SK-N-SH (cell line): ENCODE measurements around the gene QKI. TPM values are rescaled to one million over a fixed set of nuclear protein-coding genes. Genes with fewer than 3 reads are reported as not detected.

ENCODE experiments used
- CTCF ChIA-PET: fragments of 300-600, 350-600 bp; formaldehyde crosslinking; extraction: SDS; loops from one replicate; lab custom pipeline; 2021; lab: Yijun Ruan, JAX
- POLR2A ChIA-PET: fragments of 350-600 bp; sonication (Branson Sonifier 250); formaldehyde crosslinking; extraction: SDS; loops from one replicate; lab custom pipeline; 2020; ENCODE audit warnings: antibody characterized with exemption, inconsistent platforms; lab: Yijun Ruan, JAX
- DNase-seq: peaks from one replicate; pipeline ENCODE4 v3.0.0; 2012
- H2AFZ ChIP-seq: fragments of 200-600 bp; sonication (generic); 2 replicates; pipeline ENCODE4 v1.8.1; 2016; ENCODE audit warnings: antibody characterized with exemption, mild to moderate bottlenecking, low read depth
- H3F3A ChIP-seq: fragments of 200-600 bp; sonication (generic); replicated peaks from 2 replicates; pipeline ENCODE3; 2016; ENCODE audit warnings: antibody characterized with exemption, mild to moderate bottlenecking; ENCODE audit not compliant: insufficient read depth
- H3K27ac ChIP-seq, 2 experiments: fragments of 200-500 bp in 1 of 2; fragments of 200-600 bp in 1 of 2; sonication (Bioruptor generic) in 1 of 2; sonication (generic), shearing (Covaris generic) in 1 of 2; 2 replicates each; pipeline versions ENCODE4 v1.5.1 to v1.6.1; 2014 to 2016; ENCODE audit warnings: low read depth in 2 of 2, inconsistent platforms in 1 of 2, low read length in 1 of 2, mild to moderate bottlenecking in 1 of 2, mixed read lengths in 1 of 2
- H3K27me3 ChIP-seq: fragments of 200-600 bp; sonication (generic), shearing (Covaris generic); 2 replicates; pipeline ENCODE4 v1.6.1; 2016; ENCODE audit warnings: mixed run types; ENCODE audit not compliant: insufficient read depth
- H3K36me3 ChIP-seq, 2 experiments: fragments of 200-500 bp in 1 of 2; fragments of 200-600 bp in 1 of 2; sonication (Bioruptor generic) in 1 of 2; sonication (generic) in 1 of 2; replicated peaks in 1 of 2; 2 replicates each; pipeline versions ENCODE3 to v1.5.1; 2014 to 2016; ENCODE audit warnings: low read length in 1 of 2, mild to moderate bottlenecking in 1 of 2; ENCODE audit not compliant: insufficient read depth in 2 of 2, control insufficient read depth in 1 of 2
- H3K4me1 ChIP-seq, 2 experiments: fragments of 200-500 bp in 1 of 2; fragments of 200-600 bp in 1 of 2; sonication (Bioruptor generic) in 1 of 2; sonication (generic), shearing (Covaris generic) in 1 of 2; 2 replicates each; pipeline versions ENCODE4 v1.5.1 to v1.6.1; 2014 to 2016; ENCODE audit warnings: low read depth in 1 of 2, low read length in 1 of 2, mixed run types in 1 of 2; ENCODE audit not compliant: insufficient read depth in 2 of 2, control insufficient read depth in 1 of 2
- H3K4me2 ChIP-seq: fragments of 200-600 bp; sonication (generic), shearing (Covaris generic); 2 replicates; pipeline ENCODE4 v1.6.1; 2017; ENCODE audit warnings: mixed run types
- H3K4me3 ChIP-seq, 2 experiments: fragments of 200-500 bp in 1 of 2; fragments of 200-600 bp in 1 of 2; sonication (Bioruptor generic) in 1 of 2; sonication (generic), shearing (Covaris generic) in 1 of 2; 2 replicates each; pipeline versions ENCODE4 v1.5.1 to v1.8.1; 2014 to 2016; ENCODE audit warnings: low read depth in 2 of 2, inconsistent platforms in 1 of 2, low read length in 1 of 2, mild to moderate bottlenecking in 1 of 2, mixed read lengths in 1 of 2, moderate library complexity in 1 of 2
- H3K79me2 ChIP-seq: fragments of 200-600 bp; sonication (generic); 2 replicates; pipeline ENCODE4 v1.8.1; 2017; ENCODE audit warnings: mild to moderate bottlenecking; ENCODE audit not compliant: insufficient read depth
- H3K9ac ChIP-seq: fragments of 200-600 bp; sonication (generic); 2 replicates; pipeline ENCODE4 v1.6.1; 2017; ENCODE audit warnings: mixed run types
- H3K9me2 ChIP-seq: fragments of 200-600 bp; sonication (generic); 2 replicates; pipeline ENCODE4 v1.6.1; 2017; ENCODE audit warnings: mixed run types
- H3K9me3 ChIP-seq: fragments of 200-600 bp; sonication (generic); 2 replicates; pipeline ENCODE4 v1.6.1; 2017; ENCODE audit warnings: mixed run types, mild to moderate bottlenecking, moderate library complexity
- H4K20me1 ChIP-seq: fragments of 200-600 bp; sonication (generic); 2 replicates; pipeline ENCODE4 v1.6.1; 2017; ENCODE audit warnings: mild to moderate bottlenecking, mixed run types; ENCODE audit not compliant: insufficient read depth
- CHD2 ChIP-seq: fragments of 150-350 bp; IDR thresholded peaks from 2 replicates; pipeline ENCODE4 v1.6.1; 2018; ENCODE audit warnings: low read length; ENCODE audit not compliant: partially characterized antibody
- EP300 ChIP-seq, 2 experiments: IDR thresholded peaks; 2 replicates each; pipeline versions ENCODE4 v1.4.0 to v1.6.1; 2012; ENCODE audit warnings: borderline replicate concordance in 1 of 2, low read depth in 1 of 2, low read length in 1 of 2
- FOSL2 ChIP-seq: IDR thresholded peaks from 2 replicates; pipeline ENCODE4 v1.4.0; 2012; ENCODE audit warnings: low read depth, mild to moderate bottlenecking, moderate library complexity, borderline replicate concordance
- FOXJ3 ChIP-seq: sonication (generic); formaldehyde crosslinking; IDR thresholded peaks from 2 replicates; pipeline ENCODE4 v1.5.1; 2020; ENCODE audit warnings: mild to moderate bottlenecking, missing genetic modification reagents
- FOXM1 ChIP-seq: IDR thresholded peaks from 2 replicates; pipeline ENCODE4 v1.4.0; 2012; ENCODE audit warnings: low read depth, mild to moderate bottlenecking
- GABPA ChIP-seq: IDR thresholded peaks from 2 replicates; pipeline ENCODE4 v1.4.0; 2012; ENCODE audit warnings: low read depth, mild to moderate bottlenecking
- GATA2 ChIP-seq: sonication (generic); formaldehyde crosslinking; IDR thresholded peaks from 2 replicates; pipeline ENCODE4 v1.5.0; 2020; ENCODE audit warnings: mild to moderate bottlenecking, missing genetic modification reagents
- MEF2A ChIP-seq: IDR thresholded peaks from 2 replicates; pipeline ENCODE4 v1.4.0; 2012; ENCODE audit warnings: low read depth, borderline replicate concordance
- NFIC ChIP-seq: IDR thresholded peaks from 2 replicates; pipeline ENCODE4 v1.4.0; 2012; ENCODE audit warnings: borderline replicate concordance
- NRF1 ChIP-seq: IDR thresholded peaks from 2 replicates; pipeline ENCODE4 v1.6.1; 2012; ENCODE audit warnings: low read depth, mild to moderate bottlenecking, low read length
- POLR2AphosphoS5 ChIP-seq: IDR thresholded peaks from 2 replicates; pipeline ENCODE4 v1.6.1; 2012; ENCODE audit warnings: low read depth, low read length
- TEAD4 ChIP-seq: IDR thresholded peaks from 2 replicates; pipeline ENCODE4 v1.4.0; 2012; ENCODE audit warnings: mild to moderate bottlenecking, borderline replicate concordance; ENCODE audit not compliant: insufficient read depth
- USF1 ChIP-seq: IDR thresholded peaks from 2 replicates; pipeline ENCODE4 v1.4.0; 2012; ENCODE audit warnings: low read depth, borderline replicate concordance
- YY1 ChIP-seq: IDR thresholded peaks from 2 replicates; pipeline ENCODE4 v1.4.0; 2012; ENCODE audit warnings: low read depth, mild to moderate bottlenecking
- WGBS: methylation state at CpG from one replicate; pipeline ENCODE4 v1.1.6; 2017; ENCODE audit warnings: low lambda C conversion rate; 5-methylcytosine and 5-hydroxymethylcytosine counted together
- polyA plus RNA-seq, 3 experiments: library from polyadenylated mRNA; depleted of rRNA; stranded (reverse); fragments of >200 nt; gene quantifications; 2 replicates each; pipeline ENCODE4 v1.2.3, GENCODE V29; 2012
- TF ChIP-seq, protein P1 (sequence below): IDR thresholded peaks from 2 replicates; pipeline ENCODE4 v1.4.0; 2012; ENCODE audit warnings: low read depth
- TF ChIP-seq, protein P2 (sequence below): fragments of 200-600 bp; sonication (generic); IDR thresholded peaks from 2 replicates; pipeline ENCODE4 v1.6.1; 2017; ENCODE audit warnings: antibody characterized with exemption, mild to moderate bottlenecking, moderate library complexity
- TF ChIP-seq, protein P3 (sequence below): IDR thresholded peaks from 2 replicates; pipeline ENCODE4; 2012

The QKI gene
- polyA plus RNA-seq, 1 of the 3 experiments (the other 2 are of a cell fraction) = 51.1 TPM

DNA sequence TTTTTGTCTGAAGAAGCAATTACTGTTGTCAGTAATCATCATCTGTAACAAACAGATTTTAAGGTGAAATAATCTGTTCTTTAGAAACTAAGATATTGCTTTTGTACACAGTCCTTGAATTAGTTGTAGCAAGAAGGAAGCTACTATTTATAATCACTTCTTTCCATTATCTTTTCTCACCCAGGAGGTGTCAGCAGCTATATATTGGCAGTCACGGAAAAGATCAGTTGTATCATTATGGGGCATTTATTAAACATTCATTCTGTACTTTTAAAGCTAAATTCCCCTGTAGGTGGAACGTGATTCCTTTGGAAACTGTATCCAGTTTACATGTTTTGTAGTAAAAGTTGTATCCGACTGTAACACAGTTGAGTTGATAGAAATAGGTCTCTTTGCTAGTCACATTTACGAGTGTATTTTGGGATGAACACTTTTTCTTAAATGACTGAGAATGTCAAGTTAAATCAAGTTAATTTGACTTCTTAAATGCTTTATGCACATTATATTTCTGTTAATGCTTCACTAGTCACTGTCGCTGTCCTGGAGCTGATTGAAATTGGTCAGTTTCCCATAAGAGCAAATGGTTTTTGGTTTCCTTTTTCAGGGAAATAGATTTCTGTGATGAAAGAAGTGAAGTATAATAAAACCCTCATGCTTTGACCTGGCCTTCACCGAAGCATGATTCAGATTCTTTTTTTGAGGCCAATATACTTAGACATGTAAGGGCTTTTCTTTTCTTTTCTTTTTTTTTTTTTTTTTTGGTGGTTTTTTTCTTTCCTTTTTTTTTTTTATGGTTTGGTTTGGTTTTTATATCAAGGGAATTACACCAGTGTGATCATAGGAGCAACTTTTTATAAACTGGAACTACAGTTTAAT lies 5.1 kb downstream of the QKI start:
- peak overlapping the region in 1 of 2 experiments; percentile 1; a peak in 1 of 4 replicates for H3K27ac ChIP-seq
- no peak overlapping the region for H3K9ac ChIP-seq
- H3K4me2 ChIP-seq = peak overlapping the region; percentile 64
- no peaks in the 10 kb centered on the region for H3K27me3 ChIP-seq
- peaks cover 0 to 4% of the 10 kb centered on the region in 2 experiments for H3K36me3 ChIP-seq
- H3K9me3 ChIP-seq = no peaks in the 10 kb centered on the region
- no peak for DNase-seq
- 71% methylated on average over 6 of the region's 6 CpGs for whole genome bisulfite sequencing
- ChIA-PET POLR2A (no interaction called here), CTCF (interaction anchor here (1.4 to 2.1 kb wide), 2 partner anchors 748 to 1508 kb away, joined by 4 to 8 read pairs; no protein-coding TSS in a partner anchor)
- peak overlapping the region in 1 of 2 experiments; percentile 1; a peak in 1 of 4 replicates for H3K4me3 ChIP-seq
- no peaks in the 10 kb centered on the region for H3K9me2 ChIP-seq
- H4K20me1 ChIP-seq = peaks cover 77% of the 10 kb centered on the region
- H3K4me1 ChIP-seq = peaks cover 11 to 34% of the 10 kb centered on the region in 2 experiments; a peak in 2 of 4 replicates
- TF ChIP-seq NFIC (no peak), FOXJ3 (CRISPR knock-in tag) (no peak), POLR2AphosphoS5 (no peak), FOXM1 (no peak), MEF2A (no peak), TEAD4 (no peak), GATA2 (CRISPR knock-in tag) (no peak), GABPA (no peak), USF1 (no peak), NRF1 (no peak), EP300 (IDR thresholded peaks at IDR 0.05; ENCODE audit: borderline replicate concordance in 1 of 2, low read depth in 1 of 2, low read length in 1 of 2) (no peak), CHD2 (no peak), FOSL2 (no peak), YY1 (no peak)
- TF ChIP-seq, protein P1, sequence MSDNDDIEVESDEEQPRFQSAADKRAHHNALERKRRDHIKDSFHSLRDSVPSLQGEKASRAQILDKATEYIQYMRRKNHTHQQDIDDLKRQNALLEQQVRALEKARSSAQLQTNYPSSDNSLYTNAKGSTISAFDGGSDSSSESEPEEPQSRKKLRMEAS = no peak
- TF ChIP-seq, protein P2, sequence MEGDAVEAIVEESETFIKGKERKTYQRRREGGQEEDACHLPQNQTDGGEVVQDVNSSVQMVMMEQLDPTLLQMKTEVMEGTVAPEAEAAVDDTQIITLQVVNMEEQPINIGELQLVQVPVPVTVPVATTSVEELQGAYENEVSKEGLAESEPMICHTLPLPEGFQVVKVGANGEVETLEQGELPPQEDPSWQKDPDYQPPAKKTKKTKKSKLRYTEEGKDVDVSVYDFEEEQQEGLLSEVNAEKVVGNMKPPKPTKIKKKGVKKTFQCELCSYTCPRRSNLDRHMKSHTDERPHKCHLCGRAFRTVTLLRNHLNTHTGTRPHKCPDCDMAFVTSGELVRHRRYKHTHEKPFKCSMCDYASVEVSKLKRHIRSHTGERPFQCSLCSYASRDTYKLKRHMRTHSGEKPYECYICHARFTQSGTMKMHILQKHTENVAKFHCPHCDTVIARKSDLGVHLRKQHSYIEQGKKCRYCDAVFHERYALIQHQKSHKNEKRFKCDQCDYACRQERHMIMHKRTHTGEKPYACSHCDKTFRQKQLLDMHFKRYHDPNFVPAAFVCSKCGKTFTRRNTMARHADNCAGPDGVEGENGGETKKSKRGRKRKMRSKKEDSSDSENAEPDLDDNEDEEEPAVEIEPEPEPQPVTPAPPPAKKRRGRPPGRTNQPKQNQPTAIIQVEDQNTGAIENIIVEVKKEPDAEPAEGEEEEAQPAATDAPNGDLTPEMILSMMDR = no peak
- TF ChIP-seq, protein P3, sequence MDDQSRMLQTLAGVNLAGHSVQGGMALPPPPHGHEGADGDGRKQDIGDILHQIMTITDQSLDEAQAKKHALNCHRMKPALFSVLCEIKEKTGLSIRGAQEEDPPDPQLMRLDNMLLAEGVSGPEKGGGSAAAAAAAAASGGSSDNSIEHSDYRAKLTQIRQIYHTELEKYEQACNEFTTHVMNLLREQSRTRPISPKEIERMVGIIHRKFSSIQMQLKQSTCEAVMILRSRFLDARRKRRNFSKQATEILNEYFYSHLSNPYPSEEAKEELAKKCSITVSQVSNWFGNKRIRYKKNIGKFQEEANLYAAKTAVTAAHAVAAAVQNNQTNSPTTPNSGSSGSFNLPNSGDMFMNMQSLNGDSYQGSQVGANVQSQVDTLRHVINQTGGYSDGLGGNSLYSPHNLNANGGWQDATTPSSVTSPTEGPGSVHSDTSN = no peak
- H3F3A ChIP-seq = peaks cover 5% of the 10 kb centered on the region
- H3K79me2 ChIP-seq = peaks cover 95% of the 10 kb centered on the region
- no peak overlapping the region for H2AFZ ChIP-seq
